ENCODE results near the gene DDX6. TPM values are rescaled to one million over a fixed set of nuclear protein-coding genes. Genes with fewer than 3 reads are reported as not detected.
A peak's percentile ranks its signal among the peaks of the same experiment; 100 is the strongest.
"Not testable (repeated sequence)": the region's sequence is repeated elsewhere in the genome, so short reads cannot be mapped to it uniquely, and the experiment has no call there.

The DDX6 gene
- total RNA-seq, 1 experiment from 2014 or later = 59.4 TPM

- H2AFZ ChIP-seq (ENCODE audit: low read length) = no peak overlapping the region
- no peak overlapping the region for H3K27ac ChIP-seq (ENCODE audit: low read length)
- H3K9me3 ChIP-seq (ENCODE audit: low read length) = no peaks in the 10 kb centered on the region
- no peak for TF ChIP-seq CTCF (conservative IDR thresholded peaks at IDR 0.05; ENCODE audit: low read depth, low read length)
- no peak for TF ChIP-seq EZH2phosphoT487 (IDR thresholded peaks at IDR 0.05; ENCODE audit: borderline replicate concordance, low read length)
- TF ChIP-seq EZH2 (IDR thresholded peaks at IDR 0.05; ENCODE audit: low read length, unreplicated experiment) = no peak
- H3K4me2 ChIP-seq (ENCODE audit: low read length) = no peak overlapping the region
- BruUV-seq (replicated peaks) = no TSS peak
- peaks cover 23% of the 10 kb centered on the region for H4K20me1 ChIP-seq (ENCODE audit: low read length)
- no peaks in the 10 kb centered on the region for H3K27me3 ChIP-seq (ENCODE audit: low read length)
- ChIA-PET POLR2A (ENCODE audit: unreplicated experiment) (no interaction called here), CTCF (no interaction called here)
- peaks cover 52% of the 10 kb centered on the region for H3K36me3 ChIP-seq (ENCODE audit: low read depth, low read length)
- intact Hi-C loops (cut with micrococcal nuclease) = no loop called here
- no peak for DNase-seq
- H3K9me2 ChIP-seq (replicated peaks; ENCODE audit: low read length) = no peaks in the 10 kb centered on the region
- peaks cover 72% of the 10 kb centered on the region for H3K79me2 ChIP-seq (ENCODE audit: low read length)
- no peak for ATAC-seq
- H3F3A ChIP-seq (ENCODE audit: low read length, unreplicated experiment) = no peaks in the 10 kb centered on the region
- no peak overlapping the region for H3K4me3 ChIP-seq (ENCODE audit: low read length)
- no peak overlapping the region for H3K9ac ChIP-seq (ENCODE audit: low read length)
- H3K4me1 ChIP-seq (ENCODE audit: insufficient read depth, low read length) = no peaks in the 10 kb centered on the region; the same call in 1 of the 2 replicates
Measured at GRCh38 chr11:118768690-118769089, 22.3 kb downstream of the DDX6 start.

GRCh38 chr11:118766035-118766434 is 24.9 kb downstream of the DDX6 start:
- CTCF ChIA-PET = interaction anchor here (0.6 kb wide), 1 partner anchor 22 kb away, joined by 3 read pairs; no protein-coding TSS in a partner anchor
- ATAC-seq = no peak
- TF ChIP-seq CTCF (conservative IDR thresholded peaks at IDR 0.05; ENCODE audit: low read depth, low read length) = no peak
- no peak for TF ChIP-seq EZH2 (IDR thresholded peaks at IDR 0.05; ENCODE audit: low read length, unreplicated experiment)
- TF ChIP-seq EZH2phosphoT487 (IDR thresholded peaks at IDR 0.05; ENCODE audit: borderline replicate concordance, low read length) = no peak

GRCh38 chr11:118765095-118765691 is 25.8 kb downstream of the DDX6 start:
- H3K36me3 ChIP-seq (ENCODE audit: low read depth, low read length) = peaks cover 54% of the 10 kb centered on the region
- DNase-seq (peak; percentile 43), ATAC-seq (peak; percentile 13; the same call in 1 of the 2 replicates)
- H3K4me2 ChIP-seq (ENCODE audit: low read length); H3K27me3 ChIP-seq (ENCODE audit: low read length); H3K4me1 ChIP-seq (ENCODE audit: insufficient read depth, low read length); H3K9ac ChIP-seq (ENCODE audit: low read length); intact Hi-C loops (cut with micrococcal nuclease); H2AFZ ChIP-seq (ENCODE audit: low read length); H3K27ac ChIP-seq (ENCODE audit: low read length); H3K9me2 ChIP-seq (replicated peaks; ENCODE audit: low read length); H3F3A ChIP-seq (ENCODE audit: low read length, unreplicated experiment); H3K9me3 ChIP-seq (ENCODE audit: low read length); BruUV-seq (replicated peaks); H3K4me3 ChIP-seq (ENCODE audit: low read length); CTCF ChIA-PET: not testable (repeated sequence)
- H3K79me2 ChIP-seq (ENCODE audit: low read length) = peaks cover 37% of the 10 kb centered on the region
- peaks cover 12% of the 10 kb centered on the region; the same call in 1 of the 2 replicates for H4K20me1 ChIP-seq (ENCODE audit: low read length)
- POLR2A ChIA-PET (ENCODE audit: unreplicated experiment) = interaction anchor here (0.6 kb wide), 1 partner anchor 139 kb away, joined by 3 read pairs; no protein-coding TSS in a partner anchor

More at GRCh38 chr11:118766035-118766434, 24.9 kb downstream of the DDX6 start:
- Histone ChIP-seq H4K20me1 (ENCODE audit: low read length) (peaks cover 15% of the 10 kb centered on the region), H2AFZ (ENCODE audit: low read length) (no peak overlapping the region), H3K79me2 (ENCODE audit: low read length) (peaks cover 45% of the 10 kb centered on the region), H3K9me2 (replicated peaks; ENCODE audit: low read length) (no peaks in the 10 kb centered on the region), H3K27me3 (ENCODE audit: low read length) (no peaks in the 10 kb centered on the region), H3K36me3 (ENCODE audit: low read depth, low read length) (peaks cover 54% of the 10 kb centered on the region), H3K9ac (ENCODE audit: low read length) (no peak overlapping the region), H3K27ac (ENCODE audit: low read length) (no peak overlapping the region), H3K4me2 (ENCODE audit: low read length) (no peak overlapping the region), H3F3A (ENCODE audit: low read length, unreplicated experiment) (no peaks in the 10 kb centered on the region), H3K9me3 (ENCODE audit: low read length) (no peaks in the 10 kb centered on the region), H3K4me3 (ENCODE audit: low read length) (no peak overlapping the region), H3K4me1 (ENCODE audit: insufficient read depth, low read length) (no peaks in the 10 kb centered on the region; the same call in 1 of the 2 replicates)
- POLR2A ChIA-PET (ENCODE audit: unreplicated experiment) = no interaction called here
- BruUV-seq (replicated peaks) = no TSS peak
- intact Hi-C loops (cut with micrococcal nuclease) = no loop called here
- DNase-seq = no peak
